HepG2 (cell line): ENCODE data around the gene EXO1. TPM values are rescaled to one million over a fixed set of nuclear protein-coding genes. Genes with fewer than 3 reads are reported as not detected.

Experiments used
- ATAC-seq: fragments of 200-7000 bp; cut with Tn5 transposase; 3 replicates; pipeline ENCODE4 v1.9.1; 2020; ENCODE audit warnings: mild to moderate bottlenecking, moderate library complexity
- BruUV-seq: library from RNA; stranded (reverse); fragments of 400-500 nt; replicated peaks from 2 replicates; lab custom pipeline; 2021; lab: Mats Ljungman, UMichigan
- CTCF ChIA-PET: fragments of 300-600 bp; formaldehyde crosslinking; extraction: SDS; loops from one replicate; lab custom pipeline; 2021; ENCODE audit warnings: low total read pairs, inconsistent platforms, low intra/inter-chr PET ratio; lab: Yijun Ruan, JAX
- POLR2A ChIA-PET: fragments of 350-600 bp; sonication (Branson Sonifier 250); formaldehyde crosslinking; loops from one replicate; lab custom pipeline; 2020; ENCODE audit warnings: antibody characterized with exemption, inconsistent platforms; lab: Yijun Ruan, JAX
- DNase-seq: peaks from one replicate; pipeline ENCODE4 v3.0.0-alpha.2; 2015; ENCODE audit warnings: low spot score
- FAIRE-seq: peaks from 3 replicates; lab custom pipeline; 2011; peaks lifted over from hg19 to GRCh38; lab: Jason Lieb, UNC
- H2AFZ ChIP-seq: one replicate; pipeline ENCODE4 v1.6.1; 2011; ENCODE audit warnings: low read length, inconsistent platforms
- H3K27ac ChIP-seq: fragments of 300-600 bp; 3 replicates; pipeline ENCODE4 v1.8.0; 2011; ENCODE audit warnings: mixed run types, mild to moderate bottlenecking, mixed read lengths, low read length, inconsistent platforms; ENCODE audit not compliant: insufficient read depth; ENCODE audit errors: extremely low read length
- H3K27me3 ChIP-seq, 2 experiments: fragments of 200-600 bp in 1 of 2; 2 replicates in 1 of 2; 3 replicates in 1 of 2; pipeline versions ENCODE4 v1.6.0 to v1.8.0; 2011; ENCODE audit warnings: low read length in 2 of 2, mild to moderate bottlenecking in 2 of 2, moderate library complexity in 2 of 2, inconsistent platforms in 1 of 2; ENCODE audit not compliant: insufficient read depth in 2 of 2, control insufficient read depth in 1 of 2
- H3K36me3 ChIP-seq, 2 experiments: fragments of 200-600 bp in 1 of 2; replicated peaks in 1 of 2; 2 replicates in 1 of 2; 3 replicates in 1 of 2; pipeline versions ENCODE4 v1.5.1 to v1.8.0; 2011; ENCODE audit warnings: low read length in 2 of 2, inconsistent platforms in 1 of 2; ENCODE audit not compliant: insufficient read depth in 2 of 2, control insufficient read depth in 1 of 2
- H3K4me1 ChIP-seq: 2 replicates; pipeline ENCODE4 v1.5.1; 2012; ENCODE audit warnings: low read length, inconsistent platforms; ENCODE audit not compliant: insufficient read depth
- H3K4me2 ChIP-seq: 2 replicates; pipeline ENCODE4 v1.6.0; 2011; ENCODE audit warnings: low read depth, low read length, inconsistent platforms
- H3K4me3 ChIP-seq, 3 experiments: fragments of 200-600 bp in 1 of 3; sonication (generic), shearing (Covaris generic) in 1 of 3; replicated peaks in 1 of 3; 2 replicates each; pipeline ENCODE4 v1.5.1; 2011 to 2016; ENCODE audit warnings: low read length in 3 of 3, inconsistent platforms in 2 of 3, low read depth in 2 of 3, mild to moderate bottlenecking in 2 of 3, control low read depth in 1 of 3, mixed read lengths in 1 of 3; ENCODE audit not compliant: insufficient read depth in 1 of 3
- H3K79me2 ChIP-seq: one replicate; pipeline ENCODE4 v1.6.1; 2011; ENCODE audit warnings: low read length, inconsistent platforms; ENCODE audit not compliant: insufficient read depth
- H3K9ac ChIP-seq: 2 replicates; pipeline ENCODE4 v1.6.0; 2011; ENCODE audit warnings: mild to moderate bottlenecking, low read depth, low read length, inconsistent platforms; ENCODE audit not compliant: insufficient read depth
- H3K9me3 ChIP-seq: 2 replicates; pipeline ENCODE4 v1.5.1; 2012; ENCODE audit warnings: mild to moderate bottlenecking, low read length
- H4K20me1 ChIP-seq: 2 replicates; pipeline ENCODE4 v1.6.0; 2011; ENCODE audit warnings: inconsistent platforms, mild to moderate bottlenecking, low read length, moderate library complexity; ENCODE audit not compliant: insufficient read depth
- CENPT ChIP-seq: sonication (generic); formaldehyde crosslinking; IDR thresholded peaks from 2 replicates; pipeline ENCODE4 v1.8.0; 2022; ENCODE audit warnings: low read depth, mild to moderate bottlenecking, moderate library complexity, missing genetic modification reagents
- FOXO1 ChIP-seq: sonication (generic); formaldehyde crosslinking; IDR thresholded peaks from 2 replicates; pipeline ENCODE4 v1.4.0; 2020; ENCODE audit warnings: missing genetic modification reagents
- MEIS2 ChIP-seq: sonication (generic); formaldehyde crosslinking; IDR thresholded peaks from 2 replicates; pipeline ENCODE4 v1.9.0; 2021; ENCODE audit warnings: mild to moderate bottlenecking, missing genetic modification reagents
- MXI1 ChIP-seq: IDR thresholded peaks from 3 replicates; pipeline ENCODE4 v1.6.1; 2012; ENCODE audit warnings: low read depth, low read length, inconsistent platforms, borderline replicate concordance
- NCOA1 ChIP-seq: sonication (generic); formaldehyde crosslinking; IDR thresholded peaks from 2 replicates; pipeline ENCODE4 v1.9.0; 2021; ENCODE audit warnings: missing genetic modification reagents
- NR2F6 ChIP-seq, 2 experiments: IDR thresholded peaks; 2 replicates each; pipeline ENCODE4 v1.6.1; 2016; ENCODE audit warnings: antibody characterized with exemption in 1 of 2, mild to moderate bottlenecking in 1 of 2
- PTBP1 ChIP-seq: fragments of 200-400 bp; formaldehyde crosslinking; IDR thresholded peaks from 2 replicates; pipeline ENCODE4 v1.6.1; 2018; ENCODE audit warnings: low read length, low read depth; ENCODE audit not compliant: poor library complexity, severe bottlenecking
- SP5 ChIP-seq: IDR thresholded peaks from 2 replicates; pipeline ENCODE4 v1.6.1; 2016; ENCODE audit warnings: low read depth, borderline replicate concordance
- SRF ChIP-seq: IDR thresholded peaks from 2 replicates; pipeline ENCODE4 v1.6.1; 2011; ENCODE audit warnings: mild to moderate bottlenecking, low read depth, low read length, moderate library complexity
- ZBTB38 ChIP-seq: sonication (generic); formaldehyde crosslinking; IDR thresholded peaks from 2 replicates; pipeline ENCODE4 v1.5.1; 2020; ENCODE audit warnings: mild to moderate bottlenecking, missing genetic modification reagents
- ZNF136 ChIP-seq: sonication (generic); formaldehyde crosslinking; IDR thresholded peaks from 2 replicates; pipeline ENCODE4 v1.8.1; 2022; ENCODE audit warnings: low read depth, mild to moderate bottlenecking, moderate library complexity, missing genetic modification reagents
- ZNF451 ChIP-seq: sonication (generic); formaldehyde crosslinking; IDR thresholded peaks from 2 replicates; pipeline ENCODE4 v1.5.0; 2020; ENCODE audit warnings: mild to moderate bottlenecking, missing genetic modification reagents
- ZNF577 ChIP-seq: sonication (generic); formaldehyde crosslinking; IDR thresholded peaks from 2 replicates; pipeline ENCODE4 v1.4.0; 2020; ENCODE audit warnings: mild to moderate bottlenecking, low read depth, missing genetic modification reagents, borderline replicate concordance
- ZNF879 ChIP-seq: sonication (generic); formaldehyde crosslinking; IDR thresholded peaks from 2 replicates; pipeline ENCODE4 v1.8.1; 2023; ENCODE audit warnings: missing genetic modification reagents
- WGBS: methylation state at CpG from one replicate; pipeline ENCODE4 v1.1.6; 2017; ENCODE audit warnings: low lambda C conversion rate; 5-methylcytosine and 5-hydroxymethylcytosine counted together
- in situ Hi-C: cut with HindIII; loops from 2 replicates; pipeline ENCODE4 v1.10.0; 2017; ENCODE audit warnings: low pct_unique_long_range_greater_than_20kb; ENCODE audit not compliant: extremely low pct_ligation_motif_present
- intact Hi-C: fragments of 100-400 bp; cut with micrococcal nuclease; formaldehyde crosslinking; loops from one replicate; pipeline ENCODE4 v1.10.0; 2022; ENCODE audit not compliant: unreplicated experiment
- polyA plus RNA-seq, 8 experiments: library from polyadenylated mRNA; depleted of rRNA in 3 of 8; stranded (reverse) in 7 of 8; unstranded in 1 of 8; fragments of >200 nt; fragmentation: Illumina TruSeq in 4 of 8; extraction: Trizol in 4 of 8; gene quantifications; 2 replicates each; pipeline versions ENCODE4 v1.2.1 to v1.2.3, GENCODE V29; 2011 to 2016; ENCODE audit warnings: low read depth in 4 of 8, missing spikeins in 1 of 8, mixed read lengths in 1 of 8; ENCODE audit not compliant: insufficient read depth in 1 of 8
- total RNA-seq, 5 experiments: library from RNA; depleted of rRNA; stranded (reverse); fragments of >200 nt; fragmentation: Illumina TruSeq; extraction: Trizol; gene quantifications; 2 replicates each; pipeline ENCODE4 v1.2.3, GENCODE V29; 2016; ENCODE audit warnings: low read depth in 1 of 5
- TF ChIP-seq, protein P1 (sequence below): sonication (generic); formaldehyde crosslinking; IDR thresholded peaks from 2 replicates; pipeline ENCODE4 v1.5.1; 2020; ENCODE audit warnings: missing genetic modification reagents, mild to moderate bottlenecking, borderline replicate concordance
- TF ChIP-seq, protein P2 (sequence below): sonication (generic); formaldehyde crosslinking; IDR thresholded peaks from 2 replicates; pipeline ENCODE4 v1.4.0; 2020; ENCODE audit warnings: missing genetic modification reagents
- TF ChIP-seq, protein P3 (sequence below), 2 experiments: sonication (generic) in 1 of 2; formaldehyde crosslinking in 1 of 2; IDR thresholded peaks; 2 replicates each; pipeline versions ENCODE4 v1.4.0 to v1.6.1; 2016 to 2020; ENCODE audit warnings: borderline replicate concordance in 1 of 2, low read depth in 1 of 2, mild to moderate bottlenecking in 1 of 2, missing genetic modification reagents in 1 of 2
- TF ChIP-seq, protein P4 (sequence below): sonication (generic); formaldehyde crosslinking; IDR thresholded peaks from 2 replicates; pipeline ENCODE4 v1.4.0; 2020; ENCODE audit warnings: missing genetic modification reagents, mild to moderate bottlenecking, borderline replicate concordance

EXO1 gene
- total and polyA plus RNA-seq, 2 of the 13 experiments (the other 11 are each of a cell fraction or from before 2014, with no cell fraction given): 3.2 to 26.1 TPM

DNA sequence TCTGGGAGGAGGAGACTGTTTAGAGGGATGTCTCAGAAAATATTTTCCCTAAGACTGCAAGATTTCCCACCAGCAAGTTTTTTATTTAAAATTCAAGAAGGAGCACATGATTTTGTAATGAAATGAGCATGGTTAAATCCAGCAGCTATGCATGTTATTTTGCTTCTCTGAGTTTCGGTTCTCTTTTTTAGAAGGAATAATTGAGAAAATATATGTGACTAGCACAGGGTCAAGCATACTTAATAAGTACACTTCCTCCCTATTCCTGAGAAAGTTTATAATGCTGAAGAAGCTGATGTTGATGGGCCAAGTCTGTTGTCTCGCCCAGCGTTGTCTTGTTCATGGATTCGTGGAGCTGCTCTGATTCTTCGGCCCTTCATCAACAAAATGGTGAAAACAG, 51.2 kb downstream of the EXO1 start:
- TF ChIP-seq SP5 (no peak), ZBTB38 (CRISPR knock-in tag) (no peak), NCOA1 (CRISPR knock-in tag) (no peak), PTBP1 (no peak), SRF (no peak), ZNF879 (CRISPR knock-in tag) (no peak), MXI1 (no peak), NR2F6 (IDR thresholded peaks at IDR 0.05) (no peak), NR2F6 (CRISPR knock-in tag; IDR thresholded peaks at IDR 0.05) (no peak), MEIS2 (no peak), ZNF577 (CRISPR knock-in tag) (no peak), FOXO1 (CRISPR knock-in tag) (no peak), ZNF451 (no peak), CENPT (CRISPR knock-in tag) (no peak), ZNF136 (CRISPR knock-in tag) (no peak)
- TF ChIP-seq, protein P1, sequence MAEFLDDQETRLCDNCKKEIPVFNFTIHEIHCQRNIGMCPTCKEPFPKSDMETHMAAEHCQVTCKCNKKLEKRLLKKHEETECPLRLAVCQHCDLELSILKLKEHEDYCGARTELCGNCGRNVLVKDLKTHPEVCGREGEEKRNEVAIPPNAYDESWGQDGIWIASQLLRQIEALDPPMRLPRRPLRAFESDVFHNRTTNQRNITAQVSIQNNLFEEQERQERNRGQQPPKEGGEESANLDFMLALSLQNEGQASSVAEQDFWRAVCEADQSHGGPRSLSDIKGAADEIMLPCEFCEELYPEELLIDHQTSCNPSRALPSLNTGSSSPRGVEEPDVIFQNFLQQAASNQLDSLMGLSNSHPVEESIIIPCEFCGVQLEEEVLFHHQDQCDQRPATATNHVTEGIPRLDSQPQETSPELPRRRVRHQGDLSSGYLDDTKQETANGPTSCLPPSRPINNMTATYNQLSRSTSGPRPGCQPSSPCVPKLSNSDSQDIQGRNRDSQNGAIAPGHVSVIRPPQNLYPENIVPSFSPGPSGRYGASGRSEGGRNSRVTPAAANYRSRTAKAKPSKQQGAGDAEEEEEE: no peak
- TF ChIP-seq, protein P2, sequence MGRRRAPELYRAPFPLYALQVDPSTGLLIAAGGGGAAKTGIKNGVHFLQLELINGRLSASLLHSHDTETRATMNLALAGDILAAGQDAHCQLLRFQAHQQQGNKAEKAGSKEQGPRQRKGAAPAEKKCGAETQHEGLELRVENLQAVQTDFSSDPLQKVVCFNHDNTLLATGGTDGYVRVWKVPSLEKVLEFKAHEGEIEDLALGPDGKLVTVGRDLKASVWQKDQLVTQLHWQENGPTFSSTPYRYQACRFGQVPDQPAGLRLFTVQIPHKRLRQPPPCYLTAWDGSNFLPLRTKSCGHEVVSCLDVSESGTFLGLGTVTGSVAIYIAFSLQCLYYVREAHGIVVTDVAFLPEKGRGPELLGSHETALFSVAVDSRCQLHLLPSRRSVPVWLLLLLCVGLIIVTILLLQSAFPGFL (CRISPR knock-in tag): no peak
- TF ChIP-seq, protein P3, sequence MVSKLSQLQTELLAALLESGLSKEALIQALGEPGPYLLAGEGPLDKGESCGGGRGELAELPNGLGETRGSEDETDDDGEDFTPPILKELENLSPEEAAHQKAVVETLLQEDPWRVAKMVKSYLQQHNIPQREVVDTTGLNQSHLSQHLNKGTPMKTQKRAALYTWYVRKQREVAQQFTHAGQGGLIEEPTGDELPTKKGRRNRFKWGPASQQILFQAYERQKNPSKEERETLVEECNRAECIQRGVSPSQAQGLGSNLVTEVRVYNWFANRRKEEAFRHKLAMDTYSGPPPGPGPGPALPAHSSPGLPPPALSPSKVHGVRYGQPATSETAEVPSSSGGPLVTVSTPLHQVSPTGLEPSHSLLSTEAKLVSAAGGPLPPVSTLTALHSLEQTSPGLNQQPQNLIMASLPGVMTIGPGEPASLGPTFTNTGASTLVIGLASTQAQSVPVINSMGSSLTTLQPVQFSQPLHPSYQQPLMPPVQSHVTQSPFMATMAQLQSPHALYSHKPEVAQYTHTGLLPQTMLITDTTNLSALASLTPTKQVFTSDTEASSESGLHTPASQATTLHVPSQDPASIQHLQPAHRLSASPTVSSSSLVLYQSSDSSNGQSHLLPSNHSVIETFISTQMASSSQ (IDR thresholded peaks at IDR 0.05; ENCODE audit: low read depth): no peak
- TF ChIP-seq, protein P3 (CRISPR knock-in tag; IDR thresholded peaks at IDR 0.05; ENCODE audit: borderline replicate concordance): no peak
- TF ChIP-seq, protein P4, sequence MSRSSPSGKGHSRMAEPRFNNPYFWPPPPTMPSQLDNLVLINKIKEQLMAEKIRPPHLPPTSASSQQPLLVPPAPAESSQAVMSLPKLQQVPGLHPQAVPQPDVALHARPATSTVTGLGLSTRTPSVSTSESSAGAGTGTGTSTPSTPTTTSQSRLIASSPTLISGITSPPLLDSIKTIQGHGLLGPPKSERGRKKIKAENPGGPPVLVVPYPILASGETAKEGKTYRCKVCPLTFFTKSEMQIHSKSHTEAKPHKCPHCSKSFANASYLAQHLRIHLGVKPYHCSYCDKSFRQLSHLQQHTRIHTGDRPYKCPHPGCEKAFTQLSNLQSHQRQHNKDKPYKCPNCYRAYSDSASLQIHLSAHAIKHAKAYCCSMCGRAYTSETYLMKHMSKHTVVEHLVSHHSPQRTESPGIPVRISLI (CRISPR knock-in tag): no peak
- ChIA-PET POLR2A (no interaction called here), CTCF (no interaction called here)
- Histone ChIP-seq H3K4me2 (no peak overlapping the region), H3K36me3 (no peaks in the 10 kb centered on the region), H3K27me3 (no peaks in the 10 kb centered on the region), H3K4me1 (no peaks in the 10 kb centered on the region), H3K27ac (no peak overlapping the region), H3K9me3 (no peaks in the 10 kb centered on the region), H3K4me3 (no peak overlapping the region), H2AFZ (no peak overlapping the region), H3K79me2 (no peaks in the 10 kb centered on the region), H4K20me1 (no peaks in the 10 kb centered on the region), H3K9ac (no peak overlapping the region)
- DNase-seq: no peak
- in situ Hi-C loops: loop anchor here (5.0 kb wide), 1 partner anchor 88 kb away; no protein-coding TSS in a partner anchor
- no peak for ATAC-seq
- BruUV-seq: no TSS peak
- 93% methylated on average over 5 of the region's 5 CpGs for WGBS
- FAIRE-seq: no peak
- intact Hi-C loops: no loop called here
